HUES48 (cell line): Measurements from ENCODE around the gene LAMB1.
A peak's percentile ranks its signal among the peaks of the same experiment; 100 is the strongest.

Source experiments
- H3K27ac ChIP-seq: one replicate; pipeline ENCODE4 v1.7.0; 2013; ENCODE audit warnings: low read depth, low read length, inconsistent platforms
- H3K27me3 ChIP-seq: 2 replicates; pipeline ENCODE4 v1.6.1; 2013; ENCODE audit warnings: mild to moderate bottlenecking, low read length; ENCODE audit not compliant: control insufficient read depth, insufficient read depth
- H3K36me3 ChIP-seq: 2 replicates; pipeline ENCODE4 v1.6.1; 2013; ENCODE audit warnings: low read length; ENCODE audit not compliant: control insufficient read depth, insufficient read depth
- H3K4me1 ChIP-seq: 2 replicates; pipeline ENCODE4 v1.6.1; 2013; ENCODE audit warnings: mild to moderate bottlenecking, low read length; ENCODE audit not compliant: control insufficient read depth, insufficient read depth
- H3K4me3 ChIP-seq: 2 replicates; pipeline ENCODE4 v1.5.1; 2013; ENCODE audit warnings: mild to moderate bottlenecking, low read depth, low read length
- H3K9ac ChIP-seq: 2 replicates; pipeline ENCODE4 v1.6.1; 2013; ENCODE audit warnings: mild to moderate bottlenecking, low read depth, low read length, moderate library complexity
- H3K9me3 ChIP-seq: 2 replicates; pipeline ENCODE4 v1.6.1; 2013; ENCODE audit warnings: low read length; ENCODE audit not compliant: control insufficient read depth, insufficient read depth

The LAMB1 gene

GRCh38 chr7:107969856-107970255 is 33.1 kb downstream of the LAMB1 start:
- peaks cover 62% of the 10 kb centered on the region for H3K36me3 ChIP-seq

GRCh38 chr7:107968449-107968848 is 34.5 kb downstream of the LAMB1 start:
- Histone ChIP-seq H3K4me1 (peaks cover 12% of the 10 kb centered on the region), H3K27ac (no peak overlapping the region), H3K9me3 (no peaks in the 10 kb centered on the region), H3K27me3 (no peaks in the 10 kb centered on the region), H3K4me3 (no peak overlapping the region), H3K9ac (no peak overlapping the region), H3K36me3 (peaks cover 62% of the 10 kb centered on the region)

More at GRCh38 chr7:107969856-107970255, 33.1 kb downstream of the LAMB1 start:
- H3K27ac ChIP-seq = no peak overlapping the region
- H3K4me1 ChIP-seq = peaks cover 12% of the 10 kb centered on the region
- no peak overlapping the region for H3K4me3 ChIP-seq
- no peaks in the 10 kb centered on the region for H3K9me3 ChIP-seq
- no peaks in the 10 kb centered on the region for H3K27me3 ChIP-seq
- H3K9ac ChIP-seq = no peak overlapping the region

- peak overlapping the region; percentile 92 for H3K27ac ChIP-seq
- H3K9me3 ChIP-seq = no peaks in the 10 kb centered on the region
- H3K27me3 ChIP-seq = no peaks in the 10 kb centered on the region
- H3K4me3 ChIP-seq = no peak overlapping the region
- no peak overlapping the region for H3K9ac ChIP-seq
- H3K4me1 ChIP-seq = peaks cover 12% of the 10 kb centered on the region
- peaks cover 60% of the 10 kb centered on the region for H3K36me3 ChIP-seq
Observed at GRCh38 chr7:107967420-107967819, 35.5 kb downstream of the LAMB1 start.

- Histone ChIP-seq H3K9me3 (no peaks in the 10 kb centered on the region), H3K27me3 (no peaks in the 10 kb centered on the region), H3K9ac (no peak overlapping the region), H3K4me3 (peak overlapping the region; percentile 6; the same call in 1 of the 2 replicates), H3K27ac (peak overlapping the region; percentile 92), H3K36me3 (peaks cover 59% of the 10 kb centered on the region), H3K4me1 (peaks cover 12% of the 10 kb centered on the region)
Observed at GRCh38 chr7:107966711-107967110, 36.2 kb downstream of the LAMB1 start.

- Histone ChIP-seq H3K9ac (no peak overlapping the region), H3K4me3 (no peak overlapping the region), H3K27me3 (no peaks in the 10 kb centered on the region), H3K27ac (no peak overlapping the region), H3K9me3 (no peaks in the 10 kb centered on the region), H3K36me3 (peaks cover 68% of the 10 kb centered on the region), H3K4me1 (peaks cover 23% of the 10 kb centered on the region)
Observed at GRCh38 chr7:107964510-107964909, 38.5 kb downstream of the LAMB1 start.

GRCh38 chr7:107962817-107963216 is 40.1 kb downstream of the LAMB1 start:
- peaks cover 80% of the 10 kb centered on the region for H3K36me3 ChIP-seq

GRCh38 chr7:107961405-107961804 is 41.6 kb downstream of the LAMB1 start:
- H3K27me3 ChIP-seq = no peaks in the 10 kb centered on the region
- no peaks in the 10 kb centered on the region for H3K9me3 ChIP-seq
- H3K9ac ChIP-seq = no peak overlapping the region
- peaks cover 20% of the 10 kb centered on the region for H3K4me1 ChIP-seq
- no peak overlapping the region for H3K4me3 ChIP-seq
- H3K36me3 ChIP-seq = peaks cover 84% of the 10 kb centered on the region
- H3K27ac ChIP-seq = no peak overlapping the region

More at GRCh38 chr7:107962817-107963216, 40.1 kb downstream of the LAMB1 start:
- peaks cover 32% of the 10 kb centered on the region for H3K4me1 ChIP-seq
- H3K4me3 ChIP-seq = no peak overlapping the region
- no peak overlapping the region for H3K27ac ChIP-seq
- H3K9me3 ChIP-seq = no peaks in the 10 kb centered on the region
- H3K9ac ChIP-seq = no peak overlapping the region
- no peaks in the 10 kb centered on the region for H3K27me3 ChIP-seq

- no peaks in the 10 kb centered on the region for H3K9me3 ChIP-seq
- peaks cover 88% of the 10 kb centered on the region for H3K36me3 ChIP-seq
- no peak overlapping the region for H3K27ac ChIP-seq
- H3K4me1 ChIP-seq = peaks cover 20% of the 10 kb centered on the region
- no peak overlapping the region for H3K9ac ChIP-seq
- H3K27me3 ChIP-seq = no peaks in the 10 kb centered on the region
- no peak overlapping the region for H3K4me3 ChIP-seq
Observed at GRCh38 chr7:107960272-107960671, 42.7 kb downstream of the LAMB1 start.

- Histone ChIP-seq H3K27ac (no peak overlapping the region), H3K27me3 (no peaks in the 10 kb centered on the region), H3K4me1 (peaks cover 20% of the 10 kb centered on the region), H3K9me3 (no peaks in the 10 kb centered on the region), H3K36me3 (peaks cover 88% of the 10 kb centered on the region), H3K4me3 (no peak overlapping the region), H3K9ac (no peak overlapping the region)
Observed at GRCh38 chr7:107959527-107959898, 43.4 kb downstream of the LAMB1 start.

GRCh38 chr7:107958764-107959526 is 44.0 kb downstream of the LAMB1 start:
- Histone ChIP-seq H3K27me3 (no peaks in the 10 kb centered on the region), H3K4me1 (peaks cover 20% of the 10 kb centered on the region), H3K4me3 (no peak overlapping the region), H3K36me3 (peaks cover 84% of the 10 kb centered on the region), H3K9ac (no peak overlapping the region), H3K27ac (no peak overlapping the region), H3K9me3 (no peaks in the 10 kb centered on the region)

- no peak overlapping the region for H3K9ac ChIP-seq
- H3K36me3 ChIP-seq = peaks cover 81% of the 10 kb centered on the region
- no peak overlapping the region for H3K4me3 ChIP-seq
- no peak overlapping the region for H3K27ac ChIP-seq
- H3K9me3 ChIP-seq = no peaks in the 10 kb centered on the region
- H3K27me3 ChIP-seq = no peaks in the 10 kb centered on the region
- peaks cover 29% of the 10 kb centered on the region for H3K4me1 ChIP-seq
Observed at GRCh38 chr7:107957436-107957835, 45.5 kb downstream of the LAMB1 start.
